Neuronal stem cell (in vitro differentiated cells): ENCODE measurements around the gene EEF1AKMT1.

Experiments used
- DNase-seq: peaks from one replicate; pipeline ENCODE4 v3.0.0-alpha.2; 2013; ENCODE audit warnings: low spot score
- H2AFZ ChIP-seq: one replicate; pipeline ENCODE4 v1.6.1; 2013; ENCODE audit warnings: mild to moderate bottlenecking, low read length, inconsistent platforms
- H2AK5ac ChIP-seq: 2 replicates; pipeline ENCODE4 v1.6.1; 2013; ENCODE audit warnings: low read depth, mild to moderate bottlenecking, inconsistent platforms, low read length, moderate library complexity, mixed read lengths
- H2BK120ac ChIP-seq: 2 replicates; pipeline ENCODE4 v1.6.1; 2013; ENCODE audit warnings: low read depth, mild to moderate bottlenecking, inconsistent platforms, low read length, moderate library complexity, mixed read lengths
- H2BK12ac ChIP-seq: one replicate; pipeline ENCODE4 v1.6.1; 2013; ENCODE audit warnings: low read length, inconsistent platforms
- H2BK15ac ChIP-seq: 2 replicates; pipeline ENCODE4 v1.6.1; 2013; ENCODE audit warnings: mild to moderate bottlenecking, low read length, inconsistent platforms, mixed read lengths
- H2BK5ac ChIP-seq: one replicate; pipeline ENCODE4 v1.6.1; 2013; ENCODE audit warnings: inconsistent platforms, mild to moderate bottlenecking, low read length, moderate library complexity
- H3K14ac ChIP-seq: one replicate; pipeline ENCODE4 v1.6.1; 2013; ENCODE audit warnings: low read length, inconsistent platforms
- H3K18ac ChIP-seq: 2 replicates; pipeline ENCODE4 v1.6.1; 2013; ENCODE audit warnings: low read length, inconsistent platforms
- H3K23ac ChIP-seq: 2 replicates; pipeline ENCODE4 v1.6.1; 2013; ENCODE audit warnings: low read depth, mild to moderate bottlenecking, mixed read lengths, low read length, inconsistent platforms; ENCODE audit not compliant: poor library complexity
- H3K27ac ChIP-seq: replicated peaks from 3 replicates; pipeline ENCODE4 v1.5.1; 2013; ENCODE audit warnings: low read length, inconsistent platforms
- H3K27me3 ChIP-seq, 3 experiments: 2 replicates each; pipeline ENCODE4 v1.6.1; 2013; ENCODE audit warnings: low read length in 3 of 3, mild to moderate bottlenecking in 2 of 3, inconsistent platforms in 1 of 3, low read depth in 1 of 3, mixed read lengths in 1 of 3, moderate library complexity in 1 of 3; ENCODE audit not compliant: control insufficient read depth in 3 of 3, insufficient read depth in 3 of 3
- H3K36me3 ChIP-seq, 2 donors: replicated peaks in 1 of 2; 2 replicates each; pipeline ENCODE4 v1.6.1; 2013; ENCODE audit warnings: low read length in 2 of 2; ENCODE audit not compliant: control insufficient read depth in 2 of 2, insufficient read depth in 2 of 2
- H3K4ac ChIP-seq: 2 replicates; pipeline ENCODE4 v1.6.1; 2013; ENCODE audit warnings: inconsistent platforms, mild to moderate bottlenecking, low read length, moderate library complexity
- H3K4me1 ChIP-seq, 2 donors: 1 replicate in 1 of 2; 2 replicates in 1 of 2; pipeline ENCODE4 v1.6.1; 2013; ENCODE audit warnings: low read length in 2 of 2, low read depth in 1 of 2; ENCODE audit not compliant: control insufficient read depth in 2 of 2, insufficient read depth in 1 of 2
- H3K4me2 ChIP-seq: one replicate; pipeline ENCODE4 v1.6.1; 2013; ENCODE audit warnings: mild to moderate bottlenecking, low read length, inconsistent platforms; ENCODE audit not compliant: insufficient read depth, poor library complexity, severe bottlenecking
- H3K4me3 ChIP-seq, 2 donors: 2 replicates each; pipeline ENCODE4 v1.5.1; 2013; ENCODE audit warnings: low read length in 2 of 2, mild to moderate bottlenecking in 2 of 2, inconsistent platforms in 1 of 2, moderate library complexity in 1 of 2
- H3K79me1 ChIP-seq: one replicate; pipeline ENCODE4 v1.6.1; 2013; ENCODE audit warnings: low read depth, mild to moderate bottlenecking, inconsistent platforms, low read length, moderate library complexity
- H3K9ac ChIP-seq: one replicate; pipeline ENCODE4 v1.6.1; 2013; ENCODE audit warnings: mild to moderate bottlenecking, low read depth, low read length, inconsistent platforms; ENCODE audit not compliant: poor library complexity
- H3K9me3 ChIP-seq, 2 donors: replicated peaks in 1 of 2; 2 replicates each; pipeline versions ENCODE3 to v1.6.1; 2013; ENCODE audit warnings: low read length in 2 of 2, mild to moderate bottlenecking in 2 of 2, inconsistent platforms in 1 of 2, low read depth in 1 of 2, mixed read lengths in 1 of 2, moderate library complexity in 1 of 2; ENCODE audit not compliant: control insufficient read depth in 2 of 2, insufficient read depth in 1 of 2
- H4K8ac ChIP-seq: one replicate; pipeline ENCODE4 v1.6.1; 2013; ENCODE audit warnings: low read depth, mild to moderate bottlenecking, inconsistent platforms, low read length, moderate library complexity
- H4K91ac ChIP-seq: one replicate; pipeline ENCODE4 v1.6.1; 2013; ENCODE audit warnings: low read length, low read depth, mild to moderate bottlenecking, inconsistent platforms; ENCODE audit not compliant: poor library complexity
- whole genome bisulfite sequencing, 2 donors: extraction: QIAGEN DNeasy Blood & Tissue Kit; methylation state at CpG; one replicate each; pipeline ENCODE4 v1.1.7; 2013; ENCODE audit warnings: missing lambda C conversion rate in 2 of 2, mixed read lengths in 1 of 2; ENCODE audit not compliant: insufficient read length in 2 of 2, insufficient replicate concordance in 1 of 2; ENCODE audit errors: extremely low coverage in 2 of 2; 5-methylcytosine and 5-hydroxymethylcytosine counted together

EEF1AKMT1 gene

DNA sequence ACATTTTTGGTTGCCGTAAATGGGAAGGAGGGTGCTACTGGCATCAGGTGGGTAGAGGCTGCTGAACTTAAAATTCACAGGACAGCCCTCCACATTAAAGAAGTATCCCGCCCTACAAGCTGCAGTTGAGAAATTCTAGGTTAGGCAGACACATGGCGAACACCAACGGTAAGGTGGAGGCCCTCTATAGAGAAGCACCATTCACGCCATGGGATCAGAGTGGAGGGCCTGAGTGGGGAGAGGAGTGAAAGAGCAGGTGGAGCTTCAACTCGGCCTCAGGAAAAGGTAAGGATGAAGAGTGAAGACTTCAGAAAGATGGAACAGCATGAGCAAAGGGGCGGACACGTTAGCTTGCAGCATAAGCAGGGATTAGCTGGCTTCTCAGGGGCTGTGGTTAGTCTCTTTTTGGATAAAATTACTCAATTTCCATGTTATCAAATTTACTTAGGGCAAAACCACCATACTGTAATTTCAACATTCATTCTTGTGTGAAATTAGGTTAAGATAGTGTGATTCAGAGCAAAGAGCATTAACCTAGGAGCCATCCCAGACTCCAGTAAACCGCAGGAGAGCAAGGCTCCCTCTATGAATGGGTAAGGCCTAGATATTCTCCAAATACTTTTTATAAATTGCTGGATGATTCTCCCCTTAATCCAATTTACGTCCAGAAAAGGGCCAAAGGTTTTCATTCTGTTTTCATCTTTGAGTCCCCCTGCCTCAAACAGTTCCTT, 1.2 kb downstream of the EEF1AKMT1 start:
- Histone ChIP-seq H3K9me3 (peaks cover 7 to 27% of the 10 kb centered on the region in 2 donors), H3K18ac (no peak overlapping the region), H2AK5ac (peak overlapping the region; percentile 7), H2AFZ (no peak overlapping the region), H3K4me3 (peak overlapping the region in 1 of 2 donors; percentile 67), H3K4me1 (peaks cover 4 to 5% of the 10 kb centered on the region in 2 donors), H3K27ac (no peak overlapping the region), H3K36me3 (peaks cover 4 to 18% of the 10 kb centered on the region in 2 donors), H3K4ac (no peak overlapping the region), H2BK15ac (no peak overlapping the region), H3K14ac (peak overlapping the region; percentile 39), H2BK5ac (no peak overlapping the region), H3K4me2 (no peak overlapping the region), H4K91ac (no peak overlapping the region), H3K23ac (no peak overlapping the region), H3K9ac (no peak overlapping the region), H3K27me3 (no peaks in the 10 kb centered on the region), H3K79me1 (peaks cover 3% of the 10 kb centered on the region), H2BK120ac (no peak overlapping the region), H4K8ac (no peak overlapping the region), H2BK12ac (no peak overlapping the region)
- DNase-seq, result no peak
- WGBS, 2 donors, result no CpG with 5 or more reads among the region's 10 CpGs

DNA sequence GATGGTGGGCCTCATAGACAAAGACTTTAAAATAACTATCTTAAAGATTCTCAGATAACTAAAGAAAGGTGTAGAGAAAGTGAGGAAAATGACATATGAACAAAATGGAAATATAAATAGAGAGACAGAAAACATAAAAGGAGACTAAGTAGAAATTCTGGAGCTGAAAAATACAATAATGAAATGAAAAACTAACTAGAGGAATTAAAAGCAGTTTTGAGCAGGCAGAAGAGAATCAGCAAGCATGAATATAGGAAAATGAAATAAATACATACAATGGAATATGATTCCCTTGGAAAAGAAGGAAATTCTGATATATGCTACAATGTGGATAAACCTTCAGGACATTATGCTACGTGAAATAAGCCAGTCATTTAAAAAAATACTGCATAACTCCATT, 3.9 kb downstream of the EEF1AKMT1 start:
- H2BK12ac ChIP-seq, result no peak overlapping the region
- peaks cover 4 to 5% of the 10 kb centered on the region in 2 donors for H3K4me1 ChIP-seq
- peaks cover 3% of the 10 kb centered on the region for H3K79me1 ChIP-seq
- no CpG with 5 or more reads among the region's 1 CpG for WGBS, 2 donors
- H3K27me3 ChIP-seq, result no peaks in the 10 kb centered on the region
- no peak overlapping the region for H3K18ac ChIP-seq
- H3K23ac ChIP-seq, result no peak overlapping the region
- H2BK5ac ChIP-seq, result no peak overlapping the region
- H3K36me3 ChIP-seq, result peaks cover 2 to 14% of the 10 kb centered on the region in 2 donors
- no peak overlapping the region for H3K14ac ChIP-seq
- no peak overlapping the region for H2BK120ac ChIP-seq
- H4K8ac ChIP-seq, result no peak overlapping the region
- H3K9ac ChIP-seq, result no peak overlapping the region
- H2AK5ac ChIP-seq, result no peak overlapping the region
- DNase-seq, result no peak
- no peak overlapping the region for H4K91ac ChIP-seq
- H3K27ac ChIP-seq, result no peak overlapping the region
- H3K4ac ChIP-seq, result no peak overlapping the region
- no peak overlapping the region for H3K4me3 ChIP-seq
- H3K4me2 ChIP-seq, result no peak overlapping the region
- H2BK15ac ChIP-seq, result no peak overlapping the region
- peaks cover 7 to 31% of the 10 kb centered on the region in 2 donors for H3K9me3 ChIP-seq
- no peak overlapping the region for H2AFZ ChIP-seq

DNA sequence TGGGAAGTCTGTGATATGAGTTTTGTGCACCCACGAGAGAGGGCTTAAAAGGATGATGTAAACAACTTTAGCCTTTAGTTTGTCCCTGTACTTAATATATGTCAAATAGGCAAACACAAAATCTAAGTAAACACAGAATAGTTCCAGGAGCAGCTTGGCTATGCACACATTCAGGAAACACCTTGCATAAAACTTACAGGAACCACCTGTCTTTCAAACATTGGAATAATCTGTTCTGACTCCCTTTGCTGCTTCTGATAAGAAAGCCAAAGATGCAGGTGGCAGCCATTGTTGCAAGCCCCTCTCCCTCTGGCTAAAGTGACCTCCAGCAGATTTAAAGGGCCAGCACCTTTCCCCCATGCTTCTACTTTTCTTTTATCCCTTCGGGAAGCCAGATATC, 4.7 kb downstream of the EEF1AKMT1 start:
- Histone ChIP-seq H3K9ac (no peak overlapping the region), H3K27me3 (no peaks in the 10 kb centered on the region), H3K27ac (no peak overlapping the region), H3K4ac (no peak overlapping the region), H3K4me2 (no peak overlapping the region), H3K36me3 (peaks cover 2 to 14% of the 10 kb centered on the region in 2 donors), H2BK5ac (no peak overlapping the region), H3K4me1 (peaks cover 4 to 5% of the 10 kb centered on the region in 2 donors), H4K91ac (no peak overlapping the region), H3K4me3 (no peak overlapping the region), H3K14ac (no peak overlapping the region), H2BK12ac (no peak overlapping the region), H2AK5ac (no peak overlapping the region), H4K8ac (no peak overlapping the region), H2BK15ac (no peak overlapping the region), H3K79me1 (peaks cover 3% of the 10 kb centered on the region), H3K23ac (no peak overlapping the region), H2AFZ (no peak overlapping the region), H3K9me3 (peaks cover 7 to 31% of the 10 kb centered on the region in 2 donors), H3K18ac (no peak overlapping the region), H2BK120ac (no peak overlapping the region)
- DNase-seq, result no peak
- no CpG with 5 or more reads among the region's 2 CpGs for WGBS, 2 donors

DNA sequence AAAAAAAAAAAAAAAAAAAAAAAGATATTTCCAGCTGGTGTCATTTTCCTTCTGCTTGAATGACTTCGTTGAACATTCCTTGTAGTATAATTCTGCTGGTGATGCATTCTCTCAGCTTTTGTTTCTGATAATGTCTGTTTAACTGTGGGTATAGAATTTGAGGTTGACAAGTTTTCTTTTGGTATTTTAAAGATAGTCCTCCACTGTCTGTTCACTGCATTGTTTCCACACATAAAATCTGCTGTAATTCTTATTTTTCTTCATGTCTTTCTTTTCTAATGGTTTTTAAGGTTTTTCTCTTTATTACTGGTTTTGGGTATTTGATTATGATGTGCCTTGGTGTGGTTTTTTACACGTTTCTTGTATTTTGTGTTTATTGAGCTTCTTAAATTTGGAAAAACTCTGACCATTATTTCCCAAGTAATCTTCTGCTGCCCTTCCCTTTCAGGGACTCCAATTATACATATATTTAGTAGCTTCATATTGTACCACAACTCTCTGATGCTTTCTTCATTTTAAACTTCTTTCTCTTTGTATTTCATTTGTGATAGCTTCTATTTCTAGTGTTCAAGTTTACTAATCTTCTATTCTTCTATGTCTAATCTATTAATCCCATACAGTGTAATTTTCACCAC, 6.3 kb downstream of the EEF1AKMT1 start:
- Histone ChIP-seq H3K27ac (no peak overlapping the region), H4K91ac (no peak overlapping the region), H2AFZ (no peak overlapping the region), H3K4me1 (peaks cover 2 to 3% of the 10 kb centered on the region in 2 donors), H2BK120ac (no peak overlapping the region), H2BK5ac (no peak overlapping the region), H3K36me3 (peaks cover 2 to 14% of the 10 kb centered on the region in 2 donors), H2BK12ac (no peak overlapping the region), H3K9me3 (peaks cover 7 to 31% of the 10 kb centered on the region in 2 donors), H3K23ac (no peak overlapping the region), H4K8ac (no peak overlapping the region), H3K27me3 (no peaks in the 10 kb centered on the region), H3K18ac (no peak overlapping the region), H3K79me1 (peaks cover 2% of the 10 kb centered on the region), H2AK5ac (no peak overlapping the region), H3K4ac (no peak overlapping the region), H3K4me2 (no peak overlapping the region), H3K14ac (no peak overlapping the region), H3K9ac (no peak overlapping the region), H2BK15ac (no peak overlapping the region), H3K4me3 (no peak overlapping the region)
- no CpG with 5 or more reads among the region's 2 CpGs for WGBS, 2 donors
- no peak for DNase-seq
